ENCODE results near the gene STX18.
"Not testable (repeated sequence)": the region's sequence is repeated elsewhere in the genome, so short reads cannot be mapped to it uniquely, and the experiment has no call there.

Gene STX18

DNA sequence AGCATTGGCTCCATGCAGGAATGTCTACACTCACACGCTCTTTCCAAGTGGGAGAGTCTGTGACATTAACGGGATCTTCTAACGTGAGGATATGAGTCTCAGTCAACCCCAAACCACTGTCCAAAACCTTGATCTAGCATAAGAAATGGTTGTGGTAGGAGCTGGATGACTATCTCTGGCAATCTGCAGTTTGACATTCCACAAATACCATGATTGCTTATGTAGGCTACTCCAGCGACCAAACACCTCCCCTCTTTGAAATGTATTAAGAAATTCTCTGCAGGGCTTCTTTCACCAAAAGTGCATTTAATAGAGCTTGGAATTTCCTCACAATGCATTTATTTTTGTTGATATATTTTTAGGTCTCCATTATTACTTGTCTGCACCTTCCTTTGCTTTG is 14.1 kb upstream of the STX18 start:
- no peak for DNase-seq (ENCODE audit: low read depth in 2 of 2)

DNA sequence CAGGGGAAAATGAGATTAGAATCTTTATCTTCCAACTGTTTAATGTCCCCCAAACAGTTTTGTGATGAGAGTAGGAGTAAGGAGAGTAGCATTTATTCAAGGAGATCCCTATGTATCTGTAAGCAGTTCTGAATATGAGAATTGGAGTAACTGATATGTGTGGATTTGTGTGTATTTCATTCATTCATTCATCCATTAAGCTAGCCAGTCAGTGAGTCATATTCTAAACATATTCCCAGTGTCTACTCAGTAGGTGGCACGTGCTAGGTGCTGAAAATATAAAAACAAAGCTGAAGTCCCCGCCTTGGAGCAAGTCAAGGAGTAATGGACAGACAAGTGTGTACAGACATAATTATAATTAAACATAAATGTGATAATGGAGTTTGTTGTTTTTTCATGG is 12.4 kb upstream of the STX18 start:
- DNase-seq (ENCODE audit: low read depth in 2 of 2), result no peak

GRCh38 chr4:4552042-4552441 is 10.2 kb upstream of the STX18 start:
- DNase-seq (ENCODE audit: low read depth in 2 of 2), result not testable (repeated sequence)

DNA sequence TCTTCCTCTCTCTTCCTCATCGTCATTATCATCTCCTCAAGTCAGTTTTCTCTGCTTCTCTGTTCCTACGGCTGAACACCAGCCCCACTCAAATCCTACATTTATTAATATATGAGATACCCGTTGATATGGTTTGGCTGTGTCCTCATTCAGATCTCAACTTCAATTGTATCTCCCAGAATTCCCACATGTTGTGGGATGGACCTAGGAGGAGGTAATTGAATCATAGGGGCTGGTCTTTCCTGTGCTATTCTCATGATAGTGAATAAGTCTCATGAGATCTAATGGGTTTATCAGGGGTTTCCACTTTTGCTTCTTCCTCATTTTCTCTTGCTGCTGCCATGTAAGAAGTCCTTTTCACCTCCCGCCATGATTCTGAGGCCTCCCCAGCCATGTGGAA is 8.3 kb upstream of the STX18 start:
- DNase-seq (ENCODE audit: low read depth in 2 of 2), result not testable (repeated sequence)

GRCh38 chr4:4549534-4549933 is 7.7 kb upstream of the STX18 start:
- DNase-seq (ENCODE audit: low read depth in 2 of 2), result no peak

GRCh38 chr4:4542774-4543485 is 1.1 kb upstream of the STX18 start:
- no peak for DNase-seq (ENCODE audit: low read depth in 2 of 2)

DNA sequence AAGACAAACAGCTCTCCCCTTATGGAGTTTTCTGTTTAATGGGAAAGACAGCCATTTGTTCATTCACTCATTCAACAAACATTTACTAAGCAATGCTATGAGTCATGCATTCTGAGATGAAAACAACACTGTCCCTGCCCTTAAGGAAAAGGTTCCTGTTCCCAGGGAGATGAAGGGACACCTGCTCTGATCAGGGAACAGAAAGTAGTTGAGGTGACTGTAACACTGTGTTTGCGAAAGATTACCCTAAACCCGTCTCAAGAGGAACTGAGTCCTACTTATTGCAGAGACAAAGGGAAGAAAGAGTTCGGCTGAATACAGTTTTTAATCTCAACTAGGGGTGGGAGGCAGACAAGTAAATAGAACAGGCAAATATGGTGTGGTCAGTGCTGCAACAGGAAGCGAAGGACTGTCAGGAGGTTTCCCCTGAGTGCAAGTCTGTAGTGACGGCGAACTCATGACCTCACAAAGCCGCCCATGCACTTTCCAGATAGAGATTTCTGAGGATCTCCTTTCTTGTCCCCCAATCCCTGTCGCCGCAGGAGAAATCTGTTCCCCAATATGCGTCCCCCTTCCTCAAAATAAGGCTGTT is 712 bp downstream of the STX18 start:
- DNase-seq (ENCODE audit: low read depth in 2 of 2), result no peak

- DNase-seq (ENCODE audit: low read depth in 2 of 2), result no peak
These were observed 2.4 kb downstream of the STX18 start for GRCh38 chr4:4539481-4539880.

DNA sequence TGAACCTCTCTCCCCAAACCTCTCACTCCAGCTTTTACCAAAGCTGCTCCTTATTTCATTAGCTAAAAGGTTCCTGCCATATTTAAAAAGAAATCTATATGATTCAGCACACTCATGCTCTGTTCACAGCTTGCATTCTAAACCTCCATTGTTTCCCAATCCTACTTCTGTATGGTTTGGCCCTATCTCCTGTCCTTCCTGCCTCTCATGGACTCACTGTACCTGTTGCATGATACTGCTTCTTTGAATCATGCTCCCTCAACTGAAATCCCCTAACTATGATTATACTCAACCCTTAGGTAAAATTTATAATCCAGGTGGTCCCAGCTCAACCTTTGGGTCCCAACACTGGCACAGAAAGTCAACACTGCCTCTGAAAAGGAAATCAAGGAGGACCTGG is 6.3 kb downstream of the STX18 start:
- DNase-seq (ENCODE audit: low read depth in 2 of 2), result no peak

GRCh38 chr4:4534515-4535145 is 7.2 kb downstream of the STX18 start:
- DNase-seq (ENCODE audit: low read depth in 2 of 2), result no peak

- no peak for DNase-seq (ENCODE audit: low read depth in 2 of 2)
These were observed 8.2 kb downstream of the STX18 start for GRCh38 chr4:4533461-4534169.

DNA sequence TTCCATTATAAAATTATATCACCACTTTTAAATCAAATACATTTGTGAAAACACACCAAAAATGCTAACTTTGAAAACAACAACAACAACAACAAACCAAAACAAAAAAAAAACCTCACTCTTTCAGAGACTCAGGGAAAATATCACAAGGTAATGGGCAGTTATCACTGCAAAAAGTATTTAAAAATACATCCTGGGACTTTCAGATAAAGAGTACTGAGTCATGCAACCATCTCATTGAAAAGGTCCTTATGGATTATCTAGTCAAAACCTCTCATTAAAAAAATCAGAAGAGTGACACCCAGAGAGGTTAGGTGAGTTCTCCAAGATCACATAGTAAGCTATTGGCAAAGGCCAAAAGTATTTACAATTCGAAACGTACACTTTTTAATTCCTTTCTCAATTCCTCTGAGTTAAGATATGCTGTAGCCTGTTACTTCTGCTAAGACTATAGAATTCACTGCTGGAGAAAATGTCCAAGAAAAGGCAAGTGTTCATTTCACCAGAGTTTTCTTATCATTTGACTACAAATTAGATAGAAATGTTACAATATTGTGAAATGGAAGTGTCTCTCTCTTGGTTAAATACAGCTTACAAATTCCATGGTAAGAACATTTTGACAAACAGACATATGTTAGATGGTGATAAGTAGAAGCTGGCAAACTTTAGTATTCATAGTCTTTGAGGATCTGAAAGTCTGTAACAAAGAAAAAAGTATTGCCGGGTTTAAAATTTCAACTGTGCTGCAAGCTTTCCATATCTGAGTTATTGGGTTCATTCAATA is 9.3 kb downstream of the STX18 start:
- no peak for DNase-seq (ENCODE audit: low read depth in 2 of 2)

DNA sequence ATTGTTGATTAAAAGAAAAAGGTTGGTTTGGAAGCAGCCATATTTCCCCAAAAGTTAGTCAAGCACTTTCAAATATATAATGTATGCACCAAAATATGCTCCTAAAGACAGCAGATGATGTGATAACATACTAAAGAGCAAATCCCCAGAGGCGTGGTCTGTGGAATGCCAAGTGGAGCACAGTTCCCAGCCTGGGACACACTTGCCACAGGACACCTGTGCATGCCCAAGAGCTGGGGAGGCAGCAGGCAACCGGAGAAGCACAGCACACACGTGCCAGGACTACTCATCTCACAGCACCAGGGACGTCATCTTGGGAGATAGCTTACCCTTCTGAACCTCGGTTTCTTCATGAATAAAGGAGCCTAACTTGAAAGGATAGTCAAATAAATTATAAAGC is 12.5 kb downstream of the STX18 start:
- DNase-seq (ENCODE audit: low read depth in 2 of 2), result no peak

GRCh38 chr4:4526401-4526800 is 15.4 kb downstream of the STX18 start:
- DNase-seq (ENCODE audit: low read depth in 2 of 2), result no peak

GRCh38 chr4:4524364-4524763 is 17.5 kb downstream of the STX18 start:
- no peak for DNase-seq (ENCODE audit: low read depth in 2 of 2)

DNA sequence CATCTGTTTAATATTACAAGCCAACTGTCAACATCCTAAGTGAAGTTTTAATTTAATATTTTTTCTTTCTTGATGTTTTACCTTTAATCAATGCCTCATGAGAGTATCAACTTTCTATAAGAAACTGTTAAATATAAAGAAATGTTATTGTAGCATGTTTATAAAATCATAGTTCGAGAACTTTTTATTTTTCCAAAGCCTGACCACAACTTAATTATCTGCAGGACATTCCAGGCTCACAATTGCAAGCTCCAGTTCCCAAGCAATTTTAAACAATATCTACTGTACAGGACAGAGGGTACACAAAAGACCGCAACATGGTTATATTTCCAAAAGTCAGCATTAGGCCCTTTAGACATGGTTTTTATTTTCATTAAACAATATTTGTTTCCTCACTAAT is 20.1 kb downstream of the STX18 start:
- no peak for DNase-seq (ENCODE audit: low read depth in 2 of 2)

DNA sequence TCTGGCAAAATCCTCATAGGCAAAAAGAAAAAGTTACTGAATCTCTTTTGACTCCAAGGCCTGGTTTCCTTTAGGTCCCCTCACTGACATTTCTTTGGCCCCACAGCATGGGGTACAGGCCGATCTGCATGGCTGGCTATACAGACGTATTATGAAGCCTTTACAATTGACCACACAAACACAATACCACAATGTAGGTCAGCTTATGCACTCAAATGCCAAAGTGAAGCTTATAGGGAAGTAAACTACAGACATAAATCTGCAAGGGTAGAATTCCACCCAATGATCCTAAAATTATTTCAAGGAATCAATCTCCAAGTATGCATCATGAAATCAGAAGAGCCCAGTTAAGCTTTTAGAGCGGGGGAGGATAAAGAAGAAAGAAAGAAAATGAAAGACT is 20.7 kb downstream of the STX18 start:
- no peak for DNase-seq (ENCODE audit: low read depth in 2 of 2)

- no peak for DNase-seq (ENCODE audit: low read depth in 2 of 2)
These were observed 22.5 kb downstream of the STX18 start for GRCh38 chr4:4519297-4519894.

DNA sequence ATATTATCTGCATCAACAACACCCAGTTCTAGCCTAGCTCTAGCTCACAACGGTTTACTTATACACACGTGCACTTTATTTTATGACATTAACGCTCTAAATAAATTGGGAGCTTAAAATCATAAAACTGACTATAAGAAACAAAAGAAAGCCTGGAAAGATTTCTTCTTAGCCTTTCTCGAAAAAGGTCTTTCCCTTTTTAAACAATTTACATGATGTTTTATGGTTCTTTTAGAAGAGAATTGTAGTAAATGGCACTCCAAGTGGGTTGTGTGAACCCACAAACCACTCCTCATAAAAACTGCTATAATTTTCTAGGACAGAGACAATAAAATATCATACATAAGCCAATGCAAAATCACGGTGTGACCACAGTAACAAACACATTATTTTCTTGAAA is 23.1 kb downstream of the STX18 start:
- DNase-seq (ENCODE audit: low read depth in 2 of 2), result no peak

- no peak for DNase-seq (ENCODE audit: low read depth in 2 of 2)
These were observed 27.1 kb downstream of the STX18 start for GRCh38 chr4:4514786-4515185.

DNA sequence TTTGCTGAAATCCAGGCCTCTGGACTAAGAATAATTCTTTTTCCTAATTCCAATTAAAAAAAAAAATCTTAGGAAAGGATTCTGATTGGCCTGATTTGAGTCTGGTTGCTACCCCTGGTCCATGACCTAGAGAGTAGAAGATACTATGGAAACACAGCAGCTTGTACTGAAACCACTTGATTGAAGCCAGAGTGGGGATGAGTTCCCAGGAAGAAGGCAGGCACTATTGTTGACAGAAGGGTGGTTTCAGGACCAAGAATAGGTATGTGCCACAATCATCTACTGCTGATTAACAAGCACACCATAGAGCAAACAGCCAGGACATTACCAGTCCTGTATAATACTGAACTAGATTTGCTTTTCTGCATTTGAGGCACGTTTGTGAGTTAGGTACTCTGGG is 29.6 kb downstream of the STX18 start:
- no peak for DNase-seq (ENCODE audit: low read depth in 2 of 2)

DNA sequence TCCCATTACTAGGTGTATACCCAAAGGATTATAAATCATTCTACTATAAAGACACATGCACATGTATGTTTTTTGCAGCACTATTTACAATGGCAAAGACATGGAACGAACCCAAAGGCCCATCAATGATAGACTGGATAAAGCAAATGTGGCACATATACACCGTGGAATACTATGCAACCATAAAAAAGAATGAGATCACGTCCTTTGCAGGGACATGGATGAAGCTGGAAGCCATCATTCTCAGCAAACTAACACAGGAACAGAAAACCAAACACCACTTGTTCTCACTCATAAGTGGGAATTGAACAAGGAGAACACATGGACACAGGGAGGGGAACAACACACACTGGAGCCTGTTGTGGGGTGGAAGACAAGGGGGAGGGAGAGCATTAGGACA is 31.2 kb downstream of the STX18 start:
- DNase-seq (ENCODE audit: low read depth in 2 of 2), result not testable (repeated sequence)
